Loucy (cell line): ENCODE data around the gene NBDY.

Experiments used
- H2AFZ ChIP-seq: fragments of 200-600 bp; sonication (generic); 2 replicates; pipeline ENCODE4 v1.6.0; 2016; ENCODE audit warnings: antibody characterized with exemption, mild to moderate bottlenecking, low read length, moderate library complexity
- H3F3A ChIP-seq: fragments of 200-600 bp; 2 replicates; pipeline ENCODE4 v1.6.0; 2016; ENCODE audit warnings: antibody characterized with exemption, low read depth, mild to moderate bottlenecking
- H3K27me3 ChIP-seq: fragments of 200-600 bp; sonication (generic); 2 replicates; pipeline ENCODE4 v1.6.1; 2014; ENCODE audit warnings: low read length, mild to moderate bottlenecking; ENCODE audit not compliant: insufficient read depth, poor library complexity, severe bottlenecking
- H3K36me3 ChIP-seq: fragments of 200-600 bp; sonication (generic); 2 replicates; pipeline ENCODE4 v1.6.1; 2016; ENCODE audit warnings: low read length; ENCODE audit not compliant: insufficient read depth
- H3K4me1 ChIP-seq: fragments of 200-600 bp; sonication (generic); 2 replicates; pipeline ENCODE4 v1.5.1; 2014; ENCODE audit warnings: low read length, mild to moderate bottlenecking; ENCODE audit not compliant: insufficient read depth, poor library complexity, severe bottlenecking
- H3K4me2 ChIP-seq: fragments of 200-600 bp; sonication (generic); 2 replicates; pipeline ENCODE4 v1.6.0; 2014; ENCODE audit warnings: antibody characterized with exemption, low read length, low read depth, mild to moderate bottlenecking; ENCODE audit not compliant: poor library complexity, severe bottlenecking
- H3K4me3 ChIP-seq: fragments of 200-600 bp; sonication (generic); 2 replicates; pipeline ENCODE4 v1.5.1; 2014; ENCODE audit warnings: low read length, mild to moderate bottlenecking, mixed read lengths; ENCODE audit not compliant: poor library complexity, severe bottlenecking
- H3K79me2 ChIP-seq: fragments of 200-600 bp; sonication (generic); 2 replicates; pipeline ENCODE4 v1.6.1; 2014; ENCODE audit warnings: low read length; ENCODE audit not compliant: insufficient read depth
- H3K9ac ChIP-seq: fragments of 200-600 bp; sonication (generic); 2 replicates; pipeline ENCODE4 v1.6.0; 2014; ENCODE audit warnings: mild to moderate bottlenecking, low read depth, low read length, moderate library complexity; ENCODE audit not compliant: poor library complexity, severe bottlenecking
- H3K9me2 ChIP-seq: fragments of 200-600 bp; sonication (generic); replicated peaks from 2 replicates; pipeline ENCODE4 v1.6.1; 2016; ENCODE audit warnings: low read depth, low read length, mixed read lengths
- H3K9me3 ChIP-seq: fragments of 200-600 bp; sonication (generic); 2 replicates; pipeline ENCODE4 v1.6.1; 2014; ENCODE audit warnings: mild to moderate bottlenecking, antibody characterized with exemption, low read length, low read depth; ENCODE audit not compliant: insufficient read depth
- H4K20me1 ChIP-seq: fragments of 200-600 bp; sonication (generic); 2 replicates; pipeline ENCODE4 v1.6.0; 2014; ENCODE audit warnings: antibody characterized with exemption, low read length, mild to moderate bottlenecking; ENCODE audit not compliant: insufficient read depth, poor library complexity, severe bottlenecking
- CTCF ChIP-seq: fragments of 200-600 bp; sonication (generic); conservative IDR thresholded peaks from 2 replicates; pipeline ENCODE4 v1.5.1; 2014; ENCODE audit warnings: mild to moderate bottlenecking, antibody characterized with exemption, low read length
- EZH2phosphoT487 ChIP-seq: fragments of 200-600 bp; IDR thresholded peaks from 2 replicates; pipeline ENCODE4 v1.6.1; 2018; ENCODE audit warnings: antibody characterized with exemption, mild to moderate bottlenecking, moderate library complexity, borderline replicate concordance

NBDY gene

GRCh38 chrX:56751071-56751470 lies 22.0 kb downstream of the NBDY start:
- no peak overlapping the region for H3K9ac ChIP-seq
- no peaks in the 10 kb centered on the region for H3K27me3 ChIP-seq
- H3K9me2 ChIP-seq, result no peaks in the 10 kb centered on the region
- no peaks in the 10 kb centered on the region for H3K4me1 ChIP-seq
- peaks cover 22% of the 10 kb centered on the region for H4K20me1 ChIP-seq
- H3K9me3 ChIP-seq, result no peaks in the 10 kb centered on the region
- no peaks in the 10 kb centered on the region for H3F3A ChIP-seq
- H3K4me2 ChIP-seq, result no peak overlapping the region
- TF ChIP-seq CTCF (no peak), EZH2phosphoT487 (no peak)
- peaks cover 33% of the 10 kb centered on the region; the same call in 1 of the 2 replicates for H3K79me2 ChIP-seq
- H3K36me3 ChIP-seq, result peaks cover 11% of the 10 kb centered on the region; the same call in 1 of the 2 replicates
- no peak overlapping the region for H3K4me3 ChIP-seq
- H2AFZ ChIP-seq, result no peak overlapping the region

DNA sequence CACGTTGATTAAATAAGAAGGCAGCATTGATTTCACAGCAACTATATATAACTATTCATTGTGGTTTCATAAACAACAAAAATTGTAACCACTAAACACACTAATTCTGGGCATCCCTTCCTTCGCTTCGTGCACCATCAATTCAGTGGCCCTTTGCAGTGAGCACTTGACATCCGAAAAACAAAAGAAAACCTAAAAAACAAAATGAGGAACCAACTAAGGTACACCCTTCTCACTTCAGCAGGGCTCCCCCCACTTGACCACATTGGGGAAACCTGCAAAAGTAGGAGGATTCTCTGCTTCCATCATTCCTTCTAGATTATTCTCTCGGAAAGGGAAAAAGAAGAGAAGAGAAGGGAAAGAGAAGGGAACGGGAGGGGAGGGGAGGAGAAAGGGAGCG lies 28.3 kb downstream of the NBDY start:
- no peaks in the 10 kb centered on the region for H3K27me3 ChIP-seq
- H2AFZ ChIP-seq, result no peak overlapping the region
- H3F3A ChIP-seq, result no peaks in the 10 kb centered on the region
- H3K4me3 ChIP-seq, result no peak overlapping the region
- H4K20me1 ChIP-seq, result no peaks in the 10 kb centered on the region
- TF ChIP-seq EZH2phosphoT487 (no peak), CTCF (no peak)
- no peak overlapping the region for H3K9ac ChIP-seq
- H3K4me1 ChIP-seq, result no peaks in the 10 kb centered on the region
- no peaks in the 10 kb centered on the region for H3K9me3 ChIP-seq
- H3K9me2 ChIP-seq, result no peaks in the 10 kb centered on the region
- H3K79me2 ChIP-seq, result no peaks in the 10 kb centered on the region
- no peak overlapping the region for H3K4me2 ChIP-seq
- H3K36me3 ChIP-seq, result peaks cover 11% of the 10 kb centered on the region; the same call in 1 of the 2 replicates

GRCh38 chrX:56758456-56758855 lies 29.4 kb downstream of the NBDY start:
- TF ChIP-seq EZH2phosphoT487, result no peak
- no peak for TF ChIP-seq CTCF
- H3K4me2 ChIP-seq, result no peak overlapping the region
- H3K9me3 ChIP-seq, result no peaks in the 10 kb centered on the region
- H3K27me3 ChIP-seq, result no peaks in the 10 kb centered on the region
- H4K20me1 ChIP-seq, result peaks cover 3% of the 10 kb centered on the region
- no peak overlapping the region for H3K9ac ChIP-seq
- no peaks in the 10 kb centered on the region for H3F3A ChIP-seq
- H2AFZ ChIP-seq, result no peak overlapping the region
- no peaks in the 10 kb centered on the region for H3K9me2 ChIP-seq
- H3K4me3 ChIP-seq, result no peak overlapping the region
- H3K4me1 ChIP-seq, result no peaks in the 10 kb centered on the region
- peaks cover 6% of the 10 kb centered on the region; the same call in 1 of the 2 replicates for H3K36me3 ChIP-seq
- H3K79me2 ChIP-seq, result no peaks in the 10 kb centered on the region
